ENCODE measurements around the gene TMCC1.
"Not testable (repeated sequence)": the region's sequence is repeated elsewhere in the genome, so short reads cannot be mapped to it uniquely, and the experiment has no call there.

GRCh38 chr3:129831942-129832341 lies 61.6 kb downstream of the TMCC1 start:
- TF ChIP-seq, protein P1, sequence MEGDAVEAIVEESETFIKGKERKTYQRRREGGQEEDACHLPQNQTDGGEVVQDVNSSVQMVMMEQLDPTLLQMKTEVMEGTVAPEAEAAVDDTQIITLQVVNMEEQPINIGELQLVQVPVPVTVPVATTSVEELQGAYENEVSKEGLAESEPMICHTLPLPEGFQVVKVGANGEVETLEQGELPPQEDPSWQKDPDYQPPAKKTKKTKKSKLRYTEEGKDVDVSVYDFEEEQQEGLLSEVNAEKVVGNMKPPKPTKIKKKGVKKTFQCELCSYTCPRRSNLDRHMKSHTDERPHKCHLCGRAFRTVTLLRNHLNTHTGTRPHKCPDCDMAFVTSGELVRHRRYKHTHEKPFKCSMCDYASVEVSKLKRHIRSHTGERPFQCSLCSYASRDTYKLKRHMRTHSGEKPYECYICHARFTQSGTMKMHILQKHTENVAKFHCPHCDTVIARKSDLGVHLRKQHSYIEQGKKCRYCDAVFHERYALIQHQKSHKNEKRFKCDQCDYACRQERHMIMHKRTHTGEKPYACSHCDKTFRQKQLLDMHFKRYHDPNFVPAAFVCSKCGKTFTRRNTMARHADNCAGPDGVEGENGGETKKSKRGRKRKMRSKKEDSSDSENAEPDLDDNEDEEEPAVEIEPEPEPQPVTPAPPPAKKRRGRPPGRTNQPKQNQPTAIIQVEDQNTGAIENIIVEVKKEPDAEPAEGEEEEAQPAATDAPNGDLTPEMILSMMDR (IDR thresholded peaks at IDR 0.05 in 2 of 3, conservative IDR thresholded peaks at IDR 0.05 in 1 of 3; ENCODE audit: control insufficient read depth in 2 of 3, extremely low read depth in 1 of 3, insufficient read depth in 1 of 3, low read depth in 3 of 3, low read length in 3 of 3) = not testable (repeated sequence)
- not testable (repeated sequence) for TF ChIP-seq EGR1 (IDR thresholded peaks at IDR 0.05; ENCODE audit: borderline replicate concordance in 1 of 2, low read depth in 2 of 2, low read length in 2 of 2); RCOR1 (conservative IDR thresholded peaks at IDR 0.05; ENCODE audit: low read depth, low read length); MAX (IDR thresholded peaks at IDR 0.05; ENCODE audit: low read depth, low read length); RAD51 (IDR thresholded peaks at IDR 0.05); POLR2A (IDR thresholded peaks at IDR 0.05; ENCODE audit: low read depth, low read length); EP300 (IDR thresholded peaks at IDR 0.05; ENCODE audit: borderline replicate concordance in 1 of 2, control insufficient read depth in 1 of 2, low read depth in 2 of 2, low read length in 2 of 2); TCF7 (IDR thresholded peaks at IDR 0.05; ENCODE audit: borderline replicate concordance); YY1 (IDR thresholded peaks at IDR 0.05; ENCODE audit: low read depth, low read length); E2F4 (IDR thresholded peaks at IDR 0.05; ENCODE audit: low read depth, low read length); SP1 (IDR thresholded peaks at IDR 0.05; ENCODE audit: low read depth, low read length); BCLAF1 (IDR thresholded peaks at IDR 0.05); KDM1A (IDR thresholded peaks at IDR 0.05; ENCODE audit: borderline replicate concordance); SIN3A (IDR thresholded peaks at IDR 0.05; ENCODE audit: low read depth, low read length)

Data from GM12878 (cell line).